NB4 (cell line): ENCODE data around the gene RNF112.
A peak's percentile ranks its signal among the peaks of the same experiment; 100 is the strongest.

Source experiments
- DNase-seq: peaks from one replicate; pipeline ENCODE4 v3.0.0; 2010; ENCODE audit warnings: low read depth
- H3K4me3 ChIP-seq: one replicate; pipeline ENCODE4 v1.5.1; 2011; ENCODE audit warnings: mild to moderate bottlenecking, low read depth, low read length, moderate library complexity
- CTCF ChIP-seq: IDR thresholded peaks from one replicate; pipeline ENCODE4 v1.5.1; 2012; ENCODE audit warnings: low read depth, low read length
- MAX ChIP-seq: IDR thresholded peaks from 2 replicates; pipeline ENCODE4 v1.6.1; 2011; ENCODE audit warnings: low read depth, low read length
- MYC ChIP-seq: IDR thresholded peaks from 2 replicates; pipeline ENCODE4 v1.6.1; 2011; ENCODE audit warnings: low read depth, low read length
- POLR2A ChIP-seq: IDR thresholded peaks from 2 replicates; pipeline ENCODE4 v1.6.1; 2011; ENCODE audit warnings: mild to moderate bottlenecking; ENCODE audit not compliant: insufficient read length; ENCODE audit errors: extremely low read depth

RNF112 gene

GRCh38 chr17:19418251-19418992, 7.4 kb downstream of the RNF112 start:
- TF ChIP-seq CTCF, result peak; percentile 16
- TF ChIP-seq MAX, result no peak
- H3K4me3 ChIP-seq, result no peak overlapping the region
- peak; percentile 72 for DNase-seq

GRCh38 chr17:19421219-19421618, 10.2 kb downstream of the RNF112 start:
- no peak for DNase-seq
- H3K4me3 ChIP-seq, result no peak overlapping the region

GRCh38 chr17:19421926-19422325, 10.9 kb downstream of the RNF112 start:
- H3K4me3 ChIP-seq, result no peak overlapping the region
- no peak for DNase-seq
- TF ChIP-seq CTCF, result no peak
- TF ChIP-seq MAX, result no peak
- TF ChIP-seq POLR2A, result no peak
- TF ChIP-seq MYC, result no peak

More at GRCh38 chr17:19421219-19421618, 10.2 kb downstream of the RNF112 start:
- TF ChIP-seq POLR2A (no peak), MYC (no peak), CTCF (no peak), MAX (no peak)

- H3K4me3 ChIP-seq, result no peak overlapping the region
- no peak for DNase-seq
- TF ChIP-seq CTCF (no peak), POLR2A (no peak), MYC (no peak), MAX (no peak)
Measured at GRCh38 chr17:19424934-19425868, 14.2 kb downstream of the RNF112 start.

- no peak overlapping the region for H3K4me3 ChIP-seq
- TF ChIP-seq MAX (no peak), POLR2A (no peak), MYC (no peak), CTCF (no peak)
- no peak for DNase-seq
Measured at GRCh38 chr17:19426631-19427030, 15.6 kb downstream of the RNF112 start.
